Caki2 (cell line): ENCODE data around the gene MBD3. TPM values are rescaled to one million over a fixed set of nuclear protein-coding genes. Genes with fewer than 3 reads are reported as not detected.

Source experiments
- DNase-seq: peaks from one replicate; pipeline ENCODE4 v3.0.0-alpha.2; 2015; ENCODE audit warnings: low read depth
- in situ Hi-C: cut with HindIII; loops from 2 replicates; pipeline ENCODE4 v1.10.0; 2016; ENCODE audit warnings: low sequenced_read_pairs, low pct_unique_long_range_greater_than_20kb, mixed read lengths
- total RNA-seq: library from RNA; depleted of rRNA; stranded (reverse); fragments of >200 nt; shearing (Covaris generic); gene quantifications from 2 replicates; pipeline ENCODE4 v1.2.3, GENCODE V29; 2014; ENCODE audit warnings: low replicate concordance

MBD3 gene
- total RNA-seq, 1 experiment from 2014 or later = 100 TPM

- peak; percentile 85 for DNase-seq
- in situ Hi-C loops = no loop called here
Observed at GRCh38 chr19:1605236-1606137, 12.8 kb upstream of the MBD3 start, which contains the start of gene UQCR11. UQCR11 (minus strand) TSS chr19:1605462; CDS start chr19:1605409, 53 bp downstream.

- no peak for DNase-seq
- in situ Hi-C loops = no loop called here
Observed at GRCh38 chr19:1602091-1602707, 9.5 kb upstream of the MBD3 start.

GRCh38 chr19:1601613-1602064 lies 9.0 kb upstream of the MBD3 start:
- in situ Hi-C loops = no loop called here
- no peak for DNase-seq

GRCh38 chr19:1599460-1599846 lies 6.8 kb upstream of the MBD3 start:
- in situ Hi-C loops = no loop called here
- no peak for DNase-seq

GRCh38 chr19:1598777-1599459 lies 6.3 kb upstream of the MBD3 start:
- DNase-seq = no peak
- in situ Hi-C loops = no loop called here

- no peak for DNase-seq
- in situ Hi-C loops = no loop called here
Observed at GRCh38 chr19:1593501-1593772, 772 bp upstream of the MBD3 start.

- in situ Hi-C loops = no loop called here
- DNase-seq = peak; percentile 71
Observed at GRCh38 chr19:1592024-1592754, 476 bp downstream of the MBD3 start.

GRCh38 chr19:1591421-1592023 lies 1.1 kb downstream of the MBD3 start:
- in situ Hi-C loops = no loop called here
- DNase-seq = peak; percentile 8

GRCh38 chr19:1590641-1591397 lies 1.8 kb downstream of the MBD3 start:
- DNase-seq = peak; percentile 16
- in situ Hi-C loops = no loop called here

GRCh38 chr19:1587872-1588271 lies 4.8 kb downstream of the MBD3 start:
- in situ Hi-C loops = no loop called here
- no peak for DNase-seq

GRCh38 chr19:1585243-1585580 lies 7.5 kb downstream of the MBD3 start:
- DNase-seq = no peak
- in situ Hi-C loops = no loop called here

GRCh38 chr19:1584500-1585242 lies 8.0 kb downstream of the MBD3 start:
- no peak for DNase-seq
- in situ Hi-C loops = no loop called here

GRCh38 chr19:1582201-1582600 lies 10.5 kb downstream of the MBD3 start:
- in situ Hi-C loops = no loop called here
- no peak for DNase-seq

- in situ Hi-C loops = no loop called here
- no peak for DNase-seq
Observed at GRCh38 chr19:1580957-1581356, 11.7 kb downstream of the MBD3 start.

GRCh38 chr19:1580382-1580781 lies 12.3 kb downstream of the MBD3 start:
- in situ Hi-C loops = no loop called here

GRCh38 chr19:1579222-1579621 lies 13.4 kb downstream of the MBD3 start:
- in situ Hi-C loops = no loop called here
- no peak for DNase-seq

More at GRCh38 chr19:1580382-1580781, 12.3 kb downstream of the MBD3 start:
- DNase-seq = no peak
